H1 (cell line): ENCODE data around the gene TDRD3. TPM values are rescaled to one million over a fixed set of nuclear protein-coding genes. Genes with fewer than 3 reads are reported as not detected.
"Not testable (repeated sequence)": the region's sequence is repeated elsewhere in the genome, so short reads cannot be mapped to it uniquely, and the experiment has no call there.

Experiments
- CTCF ChIA-PET: fragments of 300-600 bp; sonication (Branson Sonifier 250); formaldehyde crosslinking; loops from one replicate; lab custom pipeline; 2021; ENCODE audit not compliant: partially characterized antibody; lab: Charles Lee
- POLR2A ChIA-PET: fragments of 300-600 bp; sonication (Branson Sonifier 250); formaldehyde crosslinking; loops from one replicate; lab custom pipeline; 2021; ENCODE audit warnings: inconsistent platforms; ENCODE audit not compliant: partially characterized antibody; lab: Charles Lee
- DNase-seq, 2 experiments: peaks; one replicate each; pipeline versions ENCODE4 v3.0.0 to v3.0.0-alpha.2; 2010 to 2022; ENCODE audit warnings: low spot score in 2 of 2, low read depth in 1 of 2, mixed read lengths in 1 of 2
- FAIRE-seq: peaks from 2 replicates; lab custom pipeline; 2011; peaks lifted over from hg19 to GRCh38; lab: Jason Lieb, UNC
- H2AFZ ChIP-seq: 2 replicates; pipeline ENCODE4 v1.8.1; 2012; ENCODE audit warnings: low read length, inconsistent platforms
- H2AK5ac ChIP-seq: 2 replicates; pipeline ENCODE4 v1.6.1; 2013; ENCODE audit warnings: low read depth, low read length
- H2BK120ac ChIP-seq: replicated peaks from 2 replicates; pipeline ENCODE3; 2013; ENCODE audit warnings: low read depth, low read length, inconsistent platforms
- H2BK12ac ChIP-seq: 2 replicates; pipeline ENCODE4 v1.6.1; 2013; ENCODE audit warnings: low read depth, low read length
- H2BK15ac ChIP-seq: 2 replicates; pipeline ENCODE4 v1.6.1; 2013; ENCODE audit warnings: low read length
- H2BK20ac ChIP-seq: 2 replicates; pipeline ENCODE4 v1.6.1; 2013; ENCODE audit warnings: low read length
- H2BK5ac ChIP-seq: 2 replicates; pipeline ENCODE4 v1.6.1; 2013; ENCODE audit warnings: low read depth, low read length
- H3K14ac ChIP-seq: 2 replicates; pipeline ENCODE4 v1.6.1; 2013; ENCODE audit warnings: inconsistent platforms; ENCODE audit not compliant: insufficient read length
- H3K18ac ChIP-seq: 2 replicates; pipeline ENCODE4 v1.6.1; 2013; ENCODE audit warnings: low read length; ENCODE audit errors: extremely low read depth
- H3K23ac ChIP-seq: 2 replicates; pipeline ENCODE4 v1.6.1; 2013; ENCODE audit warnings: inconsistent platforms; ENCODE audit not compliant: insufficient read length
- H3K23me2 ChIP-seq: 2 replicates; pipeline ENCODE4 v1.6.1; 2013; ENCODE audit warnings: low read depth, low read length
- H3K27ac ChIP-seq: 2 replicates; pipeline ENCODE4 v1.6.1; 2011; ENCODE audit warnings: low read depth, low read length, inconsistent platforms
- H3K27me3 ChIP-seq, 4 experiments: replicated peaks in 1 of 4; 1 replicate in 1 of 4; 2 replicates in 3 of 4; pipeline versions ENCODE4 v1.6.1 to v1.8.1; 2011 to 2013; ENCODE audit warnings: low read length in 3 of 4, mild to moderate bottlenecking in 3 of 4, inconsistent platforms in 2 of 4, mixed read lengths in 2 of 4, moderate library complexity in 1 of 4; ENCODE audit not compliant: control insufficient read depth in 3 of 4, insufficient read depth in 3 of 4; ENCODE audit errors: extremely low read depth in 1 of 4
- H3K36me3 ChIP-seq, 4 experiments: 2 replicates each; pipeline versions ENCODE4 v1.6.1 to v1.8.1; 2011 to 2013; ENCODE audit warnings: mild to moderate bottlenecking in 4 of 4, low read length in 3 of 4, moderate library complexity in 2 of 4, control low read depth in 1 of 4, inconsistent platforms in 1 of 4; ENCODE audit not compliant: insufficient read depth in 4 of 4, control insufficient read depth in 2 of 4
- H3K4ac ChIP-seq: replicated peaks from 2 replicates; pipeline ENCODE3; 2013; ENCODE audit warnings: low read length, low read depth, mixed read lengths, inconsistent platforms; ENCODE audit not compliant: insufficient read length
- H3K4me1 ChIP-seq, 4 experiments: replicated peaks in 1 of 4; 1 replicate in 1 of 4; 2 replicates in 3 of 4; pipeline versions ENCODE4 v1.6.1 to v1.8.1; 2011 to 2013; ENCODE audit warnings: low read length in 3 of 4, inconsistent platforms in 2 of 4, mixed read lengths in 1 of 4; ENCODE audit not compliant: insufficient read depth in 4 of 4, control insufficient read depth in 3 of 4
- H3K4me2 ChIP-seq, 2 experiments: 2 replicates each; pipeline versions ENCODE4 v1.6.1 to v1.8.1; 2011 to 2013; ENCODE audit warnings: low read depth in 2 of 2, low read length in 2 of 2, control low read depth in 1 of 2, inconsistent platforms in 1 of 2, mild to moderate bottlenecking in 1 of 2; ENCODE audit not compliant: insufficient read depth in 1 of 2
- H3K4me3 ChIP-seq, 4 experiments: fragments of 200-600, 300-600 bp in 1 of 4; sonication (generic), shearing (Covaris generic), sonication (Bioruptor Twin) in 1 of 4; 2 replicates each; pipeline versions ENCODE4 v1.5.1 to v1.8.1; 2011 to 2016; ENCODE audit warnings: low read length in 4 of 4, low read depth in 3 of 4, control low read depth in 2 of 4, inconsistent platforms in 2 of 4, mild to moderate bottlenecking in 2 of 4, mixed read lengths in 1 of 4, moderate library complexity in 1 of 4; ENCODE audit not compliant: insufficient read depth in 2 of 4; ENCODE audit errors: extremely low read depth in 1 of 4
- H3K56ac ChIP-seq: replicated peaks from 2 replicates; pipeline ENCODE3; 2013; ENCODE audit warnings: low read depth, mild to moderate bottlenecking, mixed read lengths, low read length, inconsistent platforms; ENCODE audit not compliant: insufficient read length
- H3K79me1 ChIP-seq: 2 replicates; pipeline ENCODE4 v1.6.1; 2013; ENCODE audit warnings: low read depth, low read length, control low read depth
- H3K79me2 ChIP-seq, 2 experiments: 2 replicates each; pipeline versions ENCODE4 v1.6.1 to v1.8.1; 2012 to 2013; ENCODE audit warnings: low read length in 2 of 2, mild to moderate bottlenecking in 2 of 2, inconsistent platforms in 1 of 2; ENCODE audit not compliant: insufficient read depth in 2 of 2, control insufficient read depth in 1 of 2
- H3K9ac ChIP-seq, 4 experiments: replicated peaks in 1 of 4; 1 replicate in 1 of 4; 2 replicates in 3 of 4; pipeline versions ENCODE4 v1.6.1 to v1.8.1; 2011 to 2013; ENCODE audit warnings: low read depth in 3 of 4, low read length in 3 of 4, control low read depth in 2 of 4, mild to moderate bottlenecking in 2 of 4, moderate library complexity in 2 of 4, inconsistent platforms in 1 of 4; ENCODE audit errors: extremely low read depth in 1 of 4
- H3K9me3 ChIP-seq, 2 experiments: 2 replicates each; pipeline versions ENCODE4 v1.6.1 to v1.8.1; 2012 to 2013; ENCODE audit warnings: mild to moderate bottlenecking in 2 of 2, moderate library complexity in 2 of 2, control low read depth in 1 of 2, inconsistent platforms in 1 of 2, low read depth in 1 of 2, low read length in 1 of 2, mixed read lengths in 1 of 2; ENCODE audit not compliant: insufficient read depth in 2 of 2
- H4K20me1 ChIP-seq, 2 experiments: replicated peaks in 1 of 2; 2 replicates each; pipeline versions ENCODE3 to v1.8.1; 2011 to 2013; ENCODE audit warnings: inconsistent platforms in 2 of 2, low read length in 2 of 2, mild to moderate bottlenecking in 1 of 2; ENCODE audit not compliant: insufficient read depth in 2 of 2, control insufficient read depth in 1 of 2
- H4K5ac ChIP-seq: 2 replicates; pipeline ENCODE4 v1.6.1; 2013; ENCODE audit warnings: low read length, low read depth, mixed read lengths, inconsistent platforms; ENCODE audit not compliant: insufficient read length
- H4K8ac ChIP-seq: 2 replicates; pipeline ENCODE4 v1.8.0; 2013; ENCODE audit warnings: mild to moderate bottlenecking, moderate library complexity, low read length, inconsistent platforms; ENCODE audit not compliant: insufficient read depth; ENCODE audit errors: extremely low read depth
- H4K91ac ChIP-seq: replicated peaks from 2 replicates; pipeline ENCODE3; 2013; ENCODE audit warnings: low read length, mixed read lengths, inconsistent platforms; ENCODE audit not compliant: insufficient read length
- CEBPB ChIP-seq: IDR thresholded peaks from 2 replicates; pipeline ENCODE4 v1.6.1; 2012; ENCODE audit warnings: low read depth, low read length
- CHD2 ChIP-seq: IDR thresholded peaks from 2 replicates; pipeline ENCODE4 v1.6.1; 2012; ENCODE audit warnings: low read length, improper control_type of control experiment
- CTBP2 ChIP-seq: IDR thresholded peaks from 2 replicates; pipeline ENCODE4 v1.7.0; 2011; ENCODE audit warnings: borderline replicate concordance, mild to moderate bottlenecking, moderate library complexity, mixed read lengths, low read length; ENCODE audit not compliant: insufficient read depth, insufficient read length
- POLR2AphosphoS5 ChIP-seq: IDR thresholded peaks from 2 replicates; pipeline ENCODE4 v1.6.1; 2011; ENCODE audit warnings: low read depth, low read length
- RAD21 ChIP-seq, 2 experiments: IDR thresholded peaks in 1 of 2; conservative IDR thresholded peaks in 1 of 2; 2 replicates each; pipeline ENCODE4 v1.6.1; 2011; ENCODE audit warnings: low read depth in 2 of 2, low read length in 2 of 2, improper control_type of control experiment in 1 of 2, inconsistent platforms in 1 of 2, mild to moderate bottlenecking in 1 of 2, moderate library complexity in 1 of 2
- RNF2 ChIP-seq: fragments of 200-900, 300-1000 bp; sonication (generic); IDR thresholded peaks from 2 replicates; pipeline ENCODE4 v1.7.1; 2016; ENCODE audit warnings: borderline replicate concordance, low read depth, mild to moderate bottlenecking, antibody characterized with exemption, low read length; ENCODE audit not compliant: poor library complexity, severe bottlenecking; ENCODE audit errors: missing control alignments
- SAP30 ChIP-seq: fragments of 300-600 bp; sonication (generic); IDR thresholded peaks from 2 replicates; pipeline ENCODE4 v1.7.1; 2012; ENCODE audit warnings: low read length, moderate library complexity, mild to moderate bottlenecking, inconsistent platforms; ENCODE audit not compliant: insufficient read depth, insufficient replicate concordance
- SRF ChIP-seq: IDR thresholded peaks from 2 replicates; pipeline ENCODE4 v1.6.1; 2011; ENCODE audit warnings: mild to moderate bottlenecking, low read depth, low read length, moderate library complexity
- WGBS, 2 experiments: shearing (Covaris generic) in 1 of 2; methylation state at CpG; one replicate each; pipeline versions ENCODE4 v1.1.6 to v1.1.7; 2013 to 2015; ENCODE audit warnings: low lambda C conversion rate in 2 of 2, mixed read lengths in 2 of 2, inconsistent platforms in 1 of 2, low coverage in 1 of 2, missing lambda C conversion rate in 1 of 2; ENCODE audit not compliant: insufficient replicate concordance in 2 of 2, insufficient coverage in 1 of 2, insufficient read length in 1 of 2; ENCODE audit errors: extremely low coverage in 1 of 2, missing lambda C conversion rate in 1 of 2; 5-methylcytosine and 5-hydroxymethylcytosine counted together
- polyA plus RNA-seq, 7 experiments: library from polyadenylated mRNA; depleted of rRNA in 3 of 7; stranded (reverse) in 5 of 7; unstranded in 2 of 7; fragments of >200 nt in 5 of 7; fragments of 200-250 nt in 2 of 7; gene quantifications; 1 replicate in 5 of 7; 2 replicates in 1 of 7; 4 replicates in 1 of 7; pipeline versions ENCODE4 v1.2.1 to v1.2.3, GENCODE V29; 2011 to 2013; ENCODE audit warnings: missing spikeins in 2 of 7, mixed read lengths in 2 of 7
- total RNA-seq: library from RNA; stranded (reverse); fragmentation: NEBNext Ultra II Directional; extraction: Animal tissue kit (Norgen Biotek cat#: 25700); gene quantifications from 2 replicates; pipeline ENCODE4 v1.2.1, GENCODE V29; 2021
- TF ChIP-seq, protein P1 (sequence below): IDR thresholded peaks from 2 replicates; pipeline ENCODE4 v1.6.1; 2011; ENCODE audit warnings: low read length, improper control_type of control experiment

TDRD3 gene
- total and polyA plus RNA-seq, 2 of the 8 experiments (the other 6 are each of a cell fraction or from before 2014, with no cell fraction given) = 2.5 to 14.7 TPM

DNA sequence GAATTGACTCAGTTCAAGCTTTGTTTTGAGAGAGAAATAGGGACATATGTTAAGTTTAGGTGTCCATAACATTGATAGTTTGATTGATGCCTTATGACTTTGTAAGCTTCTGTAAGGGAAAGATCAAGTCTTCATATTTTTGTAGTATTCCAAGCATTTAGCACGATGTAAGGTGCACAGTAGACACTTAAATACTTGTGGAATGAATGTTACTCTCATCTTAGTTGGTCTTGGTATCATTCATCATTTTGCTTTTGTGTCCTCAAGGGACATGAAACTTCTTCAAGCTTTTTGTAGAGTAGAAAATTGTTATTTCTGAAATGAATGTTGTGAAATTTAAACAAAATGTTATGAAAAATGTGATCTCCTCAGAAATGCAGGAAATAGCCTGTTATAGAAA, 10.1 kb downstream of the TDRD3 start (continued):
- TF ChIP-seq CTBP2 (no peak), POLR2AphosphoS5 (no peak), SRF (no peak), RAD21 (IDR thresholded peaks at IDR 0.05 in 1 of 2, conservative IDR thresholded peaks at IDR 0.05 in 1 of 2; ENCODE audit: low read depth in 2 of 2, low read length in 2 of 2) (no peak), CEBPB (no peak), SAP30 (no peak), CHD2 (no peak), RNF2 (no peak)
- TF ChIP-seq, protein P1, sequence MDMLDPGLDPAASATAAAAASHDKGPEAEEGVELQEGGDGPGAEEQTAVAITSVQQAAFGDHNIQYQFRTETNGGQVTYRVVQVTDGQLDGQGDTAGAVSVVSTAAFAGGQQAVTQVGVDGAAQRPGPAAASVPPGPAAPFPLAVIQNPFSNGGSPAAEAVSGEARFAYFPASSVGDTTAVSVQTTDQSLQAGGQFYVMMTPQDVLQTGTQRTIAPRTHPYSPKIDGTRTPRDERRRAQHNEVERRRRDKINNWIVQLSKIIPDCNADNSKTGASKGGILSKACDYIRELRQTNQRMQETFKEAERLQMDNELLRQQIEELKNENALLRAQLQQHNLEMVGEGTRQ = no peak

DNA sequence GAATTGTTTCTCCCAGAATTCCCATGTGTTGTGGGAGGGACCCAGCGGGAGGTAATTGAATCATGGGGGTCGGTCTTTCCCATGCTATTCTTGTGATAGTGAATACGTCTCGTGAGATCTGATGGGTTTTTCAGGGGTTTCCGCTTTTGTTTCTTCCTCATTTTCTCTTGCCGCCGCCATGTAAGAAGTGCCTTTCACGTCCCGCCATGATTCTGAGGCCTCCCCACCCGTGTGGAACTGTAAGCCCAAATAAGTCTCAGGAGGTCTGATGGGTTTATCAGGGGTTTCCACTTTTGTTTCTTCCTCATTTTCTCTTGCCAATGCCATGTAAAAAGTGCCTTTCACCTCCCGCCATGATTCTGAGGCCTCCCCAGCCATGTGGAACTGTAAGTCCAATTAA, 10.8 kb downstream of the TDRD3 start:
- H3K27me3 ChIP-seq, H3K4me3 ChIP-seq, H4K8ac ChIP-seq, H2AFZ ChIP-seq, H2BK120ac ChIP-seq, H3K79me1 ChIP-seq, H2BK15ac ChIP-seq, H3K56ac ChIP-seq, H3K4me1 ChIP-seq, H3K9me3 ChIP-seq, H3K14ac ChIP-seq, H3K4me2 ChIP-seq, FAIRE-seq, H2AK5ac ChIP-seq, H3K23ac ChIP-seq, H3K18ac ChIP-seq, H2BK5ac ChIP-seq, H2BK12ac ChIP-seq, POLR2A ChIA-PET, H3K23me2 ChIP-seq, H4K5ac ChIP-seq, H3K4ac ChIP-seq, H4K20me1 ChIP-seq, H3K9ac ChIP-seq, H3K27ac ChIP-seq, H2BK20ac ChIP-seq, DNase-seq, H4K91ac ChIP-seq, H3K36me3 ChIP-seq: not testable (repeated sequence)
- CTCF ChIA-PET = interaction anchor here (1.1 kb wide), 1 partner anchor 47 kb away, joined by 3 read pairs; no protein-coding TSS in a partner anchor
- H3K79me2 ChIP-seq = peaks cover 0 to 23% of the 10 kb centered on the region in 2 experiments; a peak in 2 of 4 replicates
- 95% methylated on average over 11 of the region's 11 CpGs; no CpG with 5 or more reads in 1 of the 2 experiments for WGBS, 2 experiments
